ENCODE data around the gene UTP4.

- TF ChIP-seq CTCF (IDR thresholded peaks at IDR 0.05) (no peak), EP300 (IDR thresholded peaks at IDR 0.05) (no peak), POLR2AphosphoS5 (IDR thresholded peaks at IDR 0.05) (no peak), POLR2A (IDR thresholded peaks at IDR 0.05) (no peak)
Measured at GRCh38 chr16:69113216-69113615, 19.2 kb upstream of the UTP4 start.
